GM12878 (cell line): ENCODE measurements around the gene DOCK1. TPM values are rescaled to one million over a fixed set of nuclear protein-coding genes. Genes with fewer than 3 reads are reported as not detected.

ENCODE experiments used
- ATAC-seq: fragments of 200-7000 bp; cut with Tn5 transposase; 3 replicates; pipeline ENCODE4 v1.9.1; 2020; ENCODE audit warnings: mild to moderate bottlenecking, moderate library complexity
- BruUV-seq: library from RNA; stranded (reverse); fragments of 400-500 nt; replicated peaks from 2 replicates; lab custom pipeline; 2021; lab: Mats Ljungman, UMichigan
- CTCF ChIA-PET: fragments of 300-600 bp; sonication (Branson Sonifier 250); formaldehyde crosslinking; extraction: SDS; loops from one replicate; lab custom pipeline; 2021; ENCODE audit warnings: inconsistent platforms; lab: Yijun Ruan, JAX
- POLR2A ChIA-PET: fragments of 350-600 bp; formaldehyde crosslinking; extraction: SDS; loops from one replicate; lab custom pipeline; 2021; ENCODE audit warnings: inconsistent platforms; lab: Charles Lee
- RAD21 ChIA-PET: fragments of 300-600 bp; sonication (Branson Sonifier 250); formaldehyde crosslinking; loops from one replicate; lab custom pipeline; 2023; ENCODE audit warnings: antibody characterized with exemption; ENCODE audit not compliant: unreplicated experiment; lab: Charles Lee
- SMC1A ChIA-PET: fragments of 300-600 bp; sonication (Branson Sonifier 250); formaldehyde crosslinking; loops from one replicate; lab custom pipeline; 2023; ENCODE audit not compliant: unreplicated experiment, uncharacterized antibody; lab: Charles Lee
- DNase-seq: peaks from one replicate; pipeline ENCODE4 v3.0.0-alpha.2; 2011; ENCODE audit warnings: low read depth, low spot score
- FAIRE-seq: peaks from 3 replicates; lab custom pipeline; 2011; peaks lifted over from hg19 to GRCh38; lab: Jason Lieb, UNC
- H2AFZ ChIP-seq: 2 replicates; pipeline ENCODE4 v1.6.0; 2011; ENCODE audit warnings: low read depth, low read length, control low read depth; ENCODE audit not compliant: control insufficient read depth
- H3K27ac ChIP-seq: 2 replicates; pipeline ENCODE4 v1.5.1; 2011; ENCODE audit warnings: control low read depth; ENCODE audit not compliant: control insufficient read depth, insufficient read depth
- H3K27me3 ChIP-seq, 2 experiments: replicated peaks in 1 of 2; 2 replicates each; pipeline versions ENCODE4 v1.6.0 to v1.6.1; 2011; ENCODE audit warnings: low read length in 1 of 2; ENCODE audit not compliant: control insufficient read depth in 2 of 2, insufficient read depth in 2 of 2
- H3K36me3 ChIP-seq, 2 experiments: 2 replicates each; pipeline ENCODE4 v1.5.1; 2011; ENCODE audit warnings: low read length in 1 of 2; ENCODE audit not compliant: control insufficient read depth in 2 of 2, insufficient read depth in 2 of 2
- H3K4me1 ChIP-seq: 2 replicates; pipeline ENCODE4 v1.6.1; 2011; ENCODE audit warnings: mild to moderate bottlenecking, low read length, moderate library complexity, mixed read lengths; ENCODE audit not compliant: control insufficient read depth, insufficient read depth
- H3K4me2 ChIP-seq: 2 replicates; pipeline ENCODE4 v1.6.0; 2011; ENCODE audit warnings: control low read depth; ENCODE audit not compliant: control insufficient read depth, insufficient read depth
- H3K4me3 ChIP-seq: fragments of 200-600 bp; sonication (generic); 2 replicates; pipeline ENCODE4 v1.5.1; 2016
- H3K79me2 ChIP-seq: 2 replicates; pipeline ENCODE4 v1.6.0; 2011; ENCODE audit warnings: low read length; ENCODE audit not compliant: control insufficient read depth, insufficient read depth
- H3K9ac ChIP-seq: 2 replicates; pipeline ENCODE4 v1.8.0; 2011; ENCODE audit warnings: low read length, control low read depth, mixed read lengths; ENCODE audit not compliant: control insufficient read depth, insufficient read depth
- H3K9me3 ChIP-seq: replicated peaks from 3 replicates; pipeline ENCODE4 v1.5.1; 2011; ENCODE audit warnings: mild to moderate bottlenecking, low read length; ENCODE audit not compliant: control insufficient read depth, insufficient read depth
- H4K20me1 ChIP-seq: 2 replicates; pipeline ENCODE4 v1.6.0; 2011; ENCODE audit not compliant: control insufficient read depth, insufficient read depth
- GABPA ChIP-seq: IDR thresholded peaks from 2 replicates; pipeline ENCODE4 v1.6.1; 2014; ENCODE audit warnings: antibody characterized with exemption, low read depth, mild to moderate bottlenecking, inconsistent platforms
- MLLT1 ChIP-seq: fragments of 450-650 bp; IDR thresholded peaks from 2 replicates; pipeline ENCODE4 v1.6.1; 2016; ENCODE audit warnings: mild to moderate bottlenecking
- NFIC ChIP-seq: IDR thresholded peaks from 2 replicates; pipeline ENCODE4 v1.6.1; 2012; ENCODE audit warnings: low read depth, mild to moderate bottlenecking, inconsistent platforms, low read length, moderate library complexity
- NFXL1 ChIP-seq: fragments of 450-650 bp; IDR thresholded peaks from 2 replicates; pipeline ENCODE4 v1.6.1; 2017; ENCODE audit warnings: antibody characterized with exemption, mild to moderate bottlenecking, borderline replicate concordance
- POLR2A ChIP-seq: IDR thresholded peaks from 2 replicates; pipeline ENCODE4 v1.6.1; 2011; ENCODE audit warnings: low read depth, mild to moderate bottlenecking, low read length
- RUNX3 ChIP-seq: IDR thresholded peaks from 2 replicates; pipeline ENCODE4 v1.6.1; 2012; ENCODE audit warnings: low read length, inconsistent platforms
- TBL1XR1 ChIP-seq: IDR thresholded peaks from 2 replicates; pipeline ENCODE4 v1.6.1; 2012; ENCODE audit warnings: low read depth, low read length, improper control_type of control experiment
- TCF12 ChIP-seq: IDR thresholded peaks from 2 replicates; pipeline ENCODE4 v1.6.1; 2011; ENCODE audit warnings: low read depth, mild to moderate bottlenecking, low read length
- TCF7 ChIP-seq: IDR thresholded peaks from 2 replicates; pipeline ENCODE4 v1.6.1; 2014; ENCODE audit warnings: antibody characterized with exemption, borderline replicate concordance
- USF2 ChIP-seq: IDR thresholded peaks from 2 replicates; pipeline ENCODE4 v1.6.1; 2011; ENCODE audit warnings: low read depth, low read length, improper control_type of control experiment, borderline replicate concordance
- ZNF207 ChIP-seq: fragments of 450-650 bp; IDR thresholded peaks from 2 replicates; pipeline ENCODE4 v1.6.1; 2014; ENCODE audit warnings: antibody characterized with exemption, mild to moderate bottlenecking, borderline replicate concordance
- ZNF274 ChIP-seq: IDR thresholded peaks from one replicate; pipeline ENCODE4 v1.8.0; 2011; ENCODE audit not compliant: insufficient read length, insufficient read depth
- WGBS: methylation state at CpG from one replicate; pipeline ENCODE4 v1.1.6; 2016; ENCODE audit warnings: low lambda C conversion rate; ENCODE audit not compliant: insufficient replicate concordance, insufficient coverage; ENCODE audit errors: missing lambda C conversion rate; 5-methylcytosine and 5-hydroxymethylcytosine counted together
- in situ Hi-C: fragments of 300-500 bp; cut with MboI; formaldehyde crosslinking; loops from 9 replicates; pipeline ENCODE4 v1.14.3; 2018; ENCODE audit warnings: mixed read lengths
- intact Hi-C: fragments of 100-400 bp; cut with micrococcal nuclease; formaldehyde crosslinking; loops from one replicate; pipeline ENCODE4 v1.14.2; 2022; ENCODE audit not compliant: unreplicated experiment
- polyA plus RNA-seq, 11 experiments: library from polyadenylated mRNA; depleted of rRNA in 4 of 11; unstranded in 6 of 11; stranded (reverse) in 5 of 11; fragments of >200 nt; fragmentation: Nextera tagmentation in 4 of 11; fragmentation: Illumina TruSeq in 1 of 11; extraction: Ambion mirVana in 4 of 11; extraction: Trizol in 1 of 11; gene quantifications; 1 replicate in 1 of 11; 2 replicates in 10 of 11; pipeline versions ENCODE4 v1.2.1 to v1.2.3, GENCODE V29; 2011 to 2016; ENCODE audit warnings: inconsistent platforms in 2 of 11, missing spikeins in 2 of 11, low read depth in 1 of 11
- total RNA-seq, 4 experiments: library from RNA; depleted of rRNA in 3 of 4; stranded (reverse); fragments of >200 nt in 3 of 4; fragmentation: Illumina TruSeq in 1 of 4; extraction: Trizol in 1 of 4; gene quantifications; 2 replicates each; pipeline versions ENCODE4 v1.2.1 to v1.2.3, GENCODE V29; 2013 to 2021
- TF ChIP-seq, protein P1 (sequence below): IDR thresholded peaks from 2 replicates; pipeline ENCODE4 v1.6.1; 2012; ENCODE audit warnings: low read depth, low read length, improper control_type of control experiment

DOCK1 gene
- total and polyA plus RNA-seq, 10 of the 15 experiments (the other 5 are each of a cell fraction or from before 2014, with no cell fraction given): 0.05 to 0.18 TPM; not detected in 8

GRCh38 chr10:127417686-127418401, 512.6 kb downstream of the DOCK1 start:
- WGBS: 15% methylated on average over 12 of the region's 12 CpGs

DNA sequence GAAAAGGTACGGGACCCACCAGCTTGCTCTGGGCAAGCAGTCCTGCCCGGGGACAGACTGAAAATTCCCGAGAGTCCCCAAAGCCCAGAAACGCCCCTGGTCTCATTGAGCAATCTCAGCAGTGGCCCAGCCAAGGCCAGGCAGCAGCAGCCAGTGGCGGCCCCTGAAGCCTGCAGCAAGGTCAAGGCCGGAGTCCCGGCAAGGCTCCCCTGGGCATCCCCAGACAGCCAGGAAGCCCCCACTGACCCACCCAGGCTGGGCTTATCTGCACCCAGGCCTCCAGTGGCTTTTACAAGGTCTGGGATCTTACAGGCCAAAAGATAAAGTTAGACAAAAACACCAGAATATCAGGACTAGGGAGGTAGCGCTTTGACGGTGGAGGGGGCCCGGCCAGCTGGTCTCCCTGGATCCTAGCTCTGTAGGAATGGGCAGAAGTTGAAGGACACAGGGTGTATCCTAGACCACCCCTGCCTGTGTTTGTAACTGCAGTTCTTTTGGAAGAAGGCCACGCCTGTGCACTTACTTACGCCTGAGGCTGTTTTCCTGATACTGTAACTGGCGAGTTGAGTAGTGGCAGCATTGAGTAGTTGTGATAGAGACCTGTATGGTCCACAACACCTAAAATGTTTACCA, 513.4 kb downstream of the DOCK1 start:
- Histone ChIP-seq H3K9ac (no peak overlapping the region), H2AFZ (no peak overlapping the region), H3K36me3 (no peaks in the 10 kb centered on the region), H3K27me3 (no peaks in the 10 kb centered on the region), H3K79me2 (no peaks in the 10 kb centered on the region), H4K20me1 (no peaks in the 10 kb centered on the region), H3K27ac (no peak overlapping the region), H3K4me1 (no peaks in the 10 kb centered on the region), H3K4me2 (no peak overlapping the region), H3K4me3 (no peak overlapping the region), H3K9me3 (no peaks in the 10 kb centered on the region)
- TF ChIP-seq TBL1XR1: no peak
- no peak for TF ChIP-seq NFIC
- no peak for TF ChIP-seq TCF12
- no peak for TF ChIP-seq NFXL1
- no peak for TF ChIP-seq GABPA
- TF ChIP-seq POLR2A: no peak
- TF ChIP-seq, protein P1, sequence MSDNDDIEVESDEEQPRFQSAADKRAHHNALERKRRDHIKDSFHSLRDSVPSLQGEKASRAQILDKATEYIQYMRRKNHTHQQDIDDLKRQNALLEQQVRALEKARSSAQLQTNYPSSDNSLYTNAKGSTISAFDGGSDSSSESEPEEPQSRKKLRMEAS: no peak
- no peak for TF ChIP-seq MLLT1
- no peak for TF ChIP-seq ZNF207
- RAD21 ChIA-PET: no interaction called here
- POLR2A ChIA-PET: no interaction called here
- FAIRE-seq (no peak), DNase-seq (no peak), ATAC-seq (no peak)
- 19% methylated on average over 13 of the region's 13 CpGs for WGBS
- CTCF ChIA-PET: no interaction called here
- intact Hi-C loops: no loop called here
- no TSS peak for BruUV-seq
- in situ Hi-C loops: no loop called here
- SMC1A ChIA-PET: interaction anchor here (1.0 kb wide), 1 partner anchor 9 kb away, joined by 3 read pairs; no protein-coding TSS in a partner anchor

More at GRCh38 chr10:127417686-127418401, 512.6 kb downstream of the DOCK1 start:
- FAIRE-seq: no peak
- Histone ChIP-seq H3K4me1 (no peaks in the 10 kb centered on the region), H3K9me3 (no peaks in the 10 kb centered on the region), H4K20me1 (no peaks in the 10 kb centered on the region), H3K27ac (no peak overlapping the region), H3K9ac (no peak overlapping the region), H2AFZ (no peak overlapping the region), H3K27me3 (no peaks in the 10 kb centered on the region), H3K36me3 (no peaks in the 10 kb centered on the region), H3K4me3 (no peak overlapping the region), H3K4me2 (no peak overlapping the region), H3K79me2 (no peaks in the 10 kb centered on the region)
- ChIA-PET CTCF (no interaction called here), SMC1A (no interaction called here), RAD21 (no interaction called here), POLR2A (no interaction called here)
- BruUV-seq: no TSS peak
- ATAC-seq: no peak
- in situ Hi-C loops (no loop called here), intact Hi-C loops (no loop called here)
- no peak for DNase-seq
- TF ChIP-seq RUNX3: no peak
- no peak for TF ChIP-seq ZNF274
- TF ChIP-seq TCF7: no peak
- TF ChIP-seq USF2: no peak
- TF ChIP-seq, all 136 proteins: peak for 0
